Pulmonary artery endothelial cell (primary cell): Measurements from ENCODE around the gene FLVCR2. TPM values are rescaled to one million over a fixed set of nuclear protein-coding genes. Genes with fewer than 3 reads are reported as not detected.
A peak's percentile ranks its signal among the peaks of the same experiment; 100 is the strongest.
"Not testable (repeated sequence)": the region's sequence is repeated elsewhere in the genome, so short reads cannot be mapped to it uniquely, and the experiment has no call there.

ENCODE experiments used
- DNase-seq: peaks from one replicate; pipeline ENCODE4 v3.0.0-alpha.2; 2011; ENCODE audit warnings: low read depth, low spot score
- total RNA-seq: library from RNA; depleted of rRNA; stranded (reverse); fragments of >200 nt; gene quantifications from 2 replicates; pipeline ENCODE4 v1.2.3, GENCODE V29; 2014

The FLVCR2 gene
- total RNA-seq, 1 donor from 2014 or later: 0.40 TPM

DNA sequence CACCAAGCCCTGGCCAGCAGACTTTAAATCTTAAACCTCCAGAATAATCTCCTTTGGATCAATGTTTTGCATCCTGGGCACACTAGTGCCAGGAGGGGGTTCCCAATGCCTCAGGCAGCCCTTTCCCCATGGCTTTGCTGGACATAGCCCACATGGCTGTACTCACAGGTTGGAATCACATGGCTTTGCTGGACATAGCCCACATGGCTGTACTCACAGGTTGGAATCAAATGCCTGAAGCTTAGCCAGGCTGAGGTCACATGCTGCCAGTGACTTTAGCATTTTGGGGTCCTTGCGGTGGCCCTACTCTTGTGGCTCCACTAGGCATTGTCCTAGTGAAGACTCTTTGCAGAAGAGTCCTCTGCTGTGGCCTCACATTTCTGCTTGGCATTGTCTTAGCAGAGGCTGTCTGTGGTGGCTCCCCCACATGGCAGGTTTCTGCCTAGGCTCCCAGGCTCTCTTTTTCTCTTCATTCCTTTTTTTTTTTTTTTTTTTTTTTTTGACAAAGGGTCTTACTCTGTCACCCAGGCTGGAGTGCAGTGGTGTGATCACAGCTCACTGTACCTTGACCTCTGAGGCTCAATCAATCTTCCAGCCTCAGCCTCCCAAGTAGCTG, 13.0 kb downstream of the FLVCR2 start:
- no peak for DNase-seq

DNA sequence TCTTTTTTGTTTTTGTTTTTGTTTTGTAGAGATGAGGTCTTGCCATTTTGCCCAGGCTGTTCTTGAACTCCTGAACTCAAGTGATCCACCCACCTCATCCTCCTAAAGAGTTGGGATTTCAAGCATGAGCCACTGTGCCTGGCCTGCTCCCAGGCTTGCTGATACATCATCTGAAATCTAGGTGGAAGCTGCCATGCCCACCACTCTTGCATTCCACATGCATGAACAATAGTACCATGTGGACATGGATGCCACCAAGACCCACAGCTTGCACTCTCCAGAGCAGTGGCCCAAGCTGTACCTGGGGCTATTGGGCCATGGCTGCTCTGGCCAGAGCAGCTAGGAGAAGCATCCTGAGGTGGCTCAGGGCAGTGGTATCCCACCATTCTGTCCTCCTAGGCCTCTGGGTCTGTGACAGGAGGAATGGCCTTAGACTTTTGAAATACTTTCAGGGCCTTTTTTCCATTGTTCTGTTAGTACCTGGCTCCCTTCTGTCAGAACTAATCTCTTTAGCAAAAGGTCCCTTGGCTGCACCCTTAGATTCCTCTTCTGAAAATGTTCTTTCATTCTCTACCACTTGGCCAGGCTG, 13.7 kb downstream of the FLVCR2 start:
- no peak for DNase-seq

DNA sequence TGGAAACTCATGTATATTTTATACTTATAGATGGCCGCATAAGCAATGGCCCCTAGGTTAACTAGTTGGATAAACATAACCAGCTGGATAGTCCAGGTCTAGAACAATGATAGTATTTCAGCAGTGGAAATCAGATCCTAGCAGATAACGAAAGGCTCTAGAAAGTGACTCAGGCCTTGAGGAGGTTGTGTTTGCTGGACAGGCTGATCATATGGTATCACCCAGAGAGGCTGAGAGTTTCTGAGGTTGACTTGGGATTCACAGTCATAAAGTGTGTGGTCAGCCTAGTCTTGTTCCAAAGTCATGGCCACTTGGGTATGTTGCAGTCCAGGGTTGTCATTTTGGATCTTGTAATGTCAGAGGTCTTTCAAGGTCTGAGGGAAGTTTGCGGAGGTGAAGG, 16.8 kb downstream of the FLVCR2 start:
- no peak for DNase-seq

DNA sequence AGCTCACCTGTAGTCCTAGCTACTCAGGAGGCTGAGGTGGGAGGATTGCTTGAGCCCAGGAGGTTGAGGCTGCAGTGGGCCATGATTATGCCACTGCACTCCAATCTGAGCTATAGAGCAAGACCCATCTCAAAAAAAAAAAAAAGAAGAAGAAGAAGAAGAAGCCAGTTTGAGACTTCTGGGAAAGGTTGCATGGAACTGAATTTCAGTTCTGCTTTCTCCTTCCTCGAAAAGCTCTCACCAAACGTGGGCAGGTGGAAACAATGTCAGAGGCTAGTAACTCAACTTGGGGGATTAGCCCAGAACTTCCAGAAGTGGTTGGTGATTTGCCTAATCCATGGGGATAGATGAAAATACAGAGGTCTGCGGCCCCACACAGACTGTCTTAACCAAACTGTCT, 18.7 kb downstream of the FLVCR2 start:
- no peak for DNase-seq

DNA sequence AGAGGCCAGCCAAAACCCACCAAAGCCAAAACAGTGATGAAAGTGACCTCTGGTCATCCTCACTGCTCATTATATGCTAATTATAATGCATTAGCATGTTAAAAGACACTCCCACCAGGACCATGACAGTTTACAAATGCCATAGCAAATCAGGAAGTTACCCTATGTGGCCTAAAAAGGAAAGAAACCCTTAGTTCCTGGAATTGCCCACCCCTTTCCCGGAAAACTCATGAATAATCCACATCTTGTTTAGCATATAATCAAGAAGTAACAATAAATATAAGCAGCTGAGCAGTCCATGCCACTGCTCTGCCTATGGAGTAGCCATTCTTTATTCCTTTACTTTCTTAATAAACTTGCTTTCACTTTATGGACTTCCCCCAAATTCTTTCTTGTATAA, 21.7 kb downstream of the FLVCR2 start:
- DNase-seq: not testable (repeated sequence)

DNA sequence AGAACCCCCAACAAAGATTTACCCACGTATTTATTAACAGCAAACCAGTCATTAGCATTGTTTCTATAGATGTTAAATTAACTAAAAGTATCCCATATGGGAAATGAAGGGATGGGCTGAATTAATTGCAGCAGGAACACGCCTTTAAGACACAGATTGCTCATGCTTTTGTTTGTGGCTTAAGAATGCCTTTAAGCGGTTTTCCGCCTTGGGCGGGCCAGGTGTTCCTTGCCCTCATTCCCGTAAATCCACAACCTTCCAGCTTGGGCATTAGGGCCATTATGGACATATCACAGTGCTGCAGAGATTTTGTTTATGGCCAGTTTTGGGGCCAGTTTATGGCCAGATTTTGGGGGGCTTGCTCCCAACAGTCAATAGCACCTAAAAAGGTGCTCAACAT, 22.6 kb downstream of the FLVCR2 start:
- not testable (repeated sequence) for DNase-seq

DNA sequence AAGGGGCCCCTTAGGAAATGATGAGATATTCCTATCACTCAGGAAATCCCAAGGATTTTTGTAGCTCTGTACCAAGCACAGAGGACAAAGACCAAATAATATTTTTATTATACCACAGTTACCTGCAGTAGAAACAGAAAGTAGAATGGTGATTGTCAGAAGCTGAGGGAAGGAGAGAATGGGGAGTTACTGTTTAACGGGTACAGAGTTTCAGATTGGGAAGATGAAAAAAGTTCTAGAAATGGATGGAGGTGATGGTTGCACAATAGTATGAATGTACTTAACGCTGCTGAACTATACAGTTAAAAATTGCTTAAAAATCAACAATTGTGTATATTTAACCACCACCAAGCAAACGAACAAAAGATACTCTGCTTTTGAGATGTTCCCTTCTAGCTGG, 24.1 kb downstream of the FLVCR2 start:
- no peak for DNase-seq

DNA sequence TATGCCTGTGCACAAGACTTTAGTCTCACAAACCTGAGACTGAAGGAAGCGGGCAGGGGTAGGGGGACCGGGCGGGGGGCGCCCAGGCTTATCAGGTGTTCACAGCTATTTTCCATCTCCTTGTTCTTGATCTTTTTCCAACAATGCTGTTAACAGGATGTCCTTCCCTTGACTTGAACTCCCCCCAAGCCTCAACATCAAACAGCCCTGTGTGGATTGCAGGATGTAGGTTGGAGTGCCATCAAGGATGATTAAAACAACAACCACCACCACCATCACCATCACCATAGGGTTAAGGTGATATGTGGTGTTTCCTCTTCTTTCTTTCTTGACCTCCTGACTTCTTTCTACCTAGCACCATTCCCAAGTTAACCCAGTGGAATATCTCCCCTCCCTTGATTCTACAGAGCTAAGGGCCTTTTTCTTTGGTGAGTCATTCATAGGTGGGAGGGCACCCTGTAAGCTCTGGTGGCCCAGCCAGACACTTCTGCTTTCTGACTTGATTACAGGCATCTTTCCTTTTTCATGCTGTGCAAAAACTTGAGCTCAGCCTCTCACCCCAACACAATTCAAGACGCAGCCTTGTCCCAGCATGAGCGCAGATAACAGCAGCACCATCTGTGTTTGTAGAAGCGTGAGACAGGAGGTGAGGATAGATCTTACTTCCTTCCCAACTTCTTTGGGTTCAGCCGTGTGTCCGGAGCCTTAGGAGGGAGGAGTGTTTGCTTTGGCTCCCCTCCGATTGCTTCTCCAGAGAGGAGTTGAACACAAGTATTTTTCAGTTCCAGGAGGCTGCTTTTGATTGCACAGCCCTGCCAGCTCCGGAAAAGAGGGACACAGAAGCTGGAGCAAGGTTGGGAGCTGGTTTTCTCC, 26.8 kb downstream of the FLVCR2 start:
- DNase-seq: peak; percentile 76

DNA sequence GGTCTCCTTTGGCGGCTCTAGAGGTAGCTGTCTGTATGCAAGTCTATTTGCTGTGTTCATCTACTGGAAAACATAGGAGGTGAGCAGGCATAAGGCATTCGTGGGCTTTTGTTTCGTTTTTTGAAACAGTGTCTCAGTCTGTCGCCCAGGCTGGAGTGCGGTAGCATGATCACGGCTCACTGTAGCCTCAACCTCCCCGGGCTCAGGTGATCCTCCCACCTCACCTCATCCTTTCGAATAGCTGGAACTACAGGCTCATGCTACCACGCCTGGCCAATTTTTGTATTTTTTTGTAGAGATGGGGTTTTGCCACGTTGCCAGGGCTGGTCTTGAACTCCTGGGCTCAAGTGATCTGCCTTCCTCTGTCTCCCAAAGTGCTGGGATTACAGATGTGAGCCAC, 27.5 kb downstream of the FLVCR2 start:
- DNase-seq: no peak

DNA sequence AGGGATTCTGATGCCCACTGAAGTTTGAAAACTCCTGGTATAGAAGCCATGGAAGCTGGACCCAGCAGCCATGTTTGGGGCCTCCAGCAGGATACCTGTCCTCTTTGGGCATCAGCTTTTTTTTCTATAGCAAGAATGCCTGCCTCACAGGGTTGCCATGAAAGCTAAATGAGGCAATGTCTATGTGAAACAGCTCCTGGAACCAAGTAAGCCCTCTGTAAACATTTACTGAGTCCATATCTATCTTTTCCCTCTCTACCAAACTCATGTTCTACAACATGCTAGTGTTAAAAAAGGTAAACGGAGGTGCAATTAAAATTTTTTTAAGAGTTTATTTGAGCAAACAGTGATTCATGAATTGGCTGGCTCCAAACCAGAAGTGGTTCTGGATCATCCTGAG, 28.6 kb downstream of the FLVCR2 start:
- DNase-seq: no peak

DNA sequence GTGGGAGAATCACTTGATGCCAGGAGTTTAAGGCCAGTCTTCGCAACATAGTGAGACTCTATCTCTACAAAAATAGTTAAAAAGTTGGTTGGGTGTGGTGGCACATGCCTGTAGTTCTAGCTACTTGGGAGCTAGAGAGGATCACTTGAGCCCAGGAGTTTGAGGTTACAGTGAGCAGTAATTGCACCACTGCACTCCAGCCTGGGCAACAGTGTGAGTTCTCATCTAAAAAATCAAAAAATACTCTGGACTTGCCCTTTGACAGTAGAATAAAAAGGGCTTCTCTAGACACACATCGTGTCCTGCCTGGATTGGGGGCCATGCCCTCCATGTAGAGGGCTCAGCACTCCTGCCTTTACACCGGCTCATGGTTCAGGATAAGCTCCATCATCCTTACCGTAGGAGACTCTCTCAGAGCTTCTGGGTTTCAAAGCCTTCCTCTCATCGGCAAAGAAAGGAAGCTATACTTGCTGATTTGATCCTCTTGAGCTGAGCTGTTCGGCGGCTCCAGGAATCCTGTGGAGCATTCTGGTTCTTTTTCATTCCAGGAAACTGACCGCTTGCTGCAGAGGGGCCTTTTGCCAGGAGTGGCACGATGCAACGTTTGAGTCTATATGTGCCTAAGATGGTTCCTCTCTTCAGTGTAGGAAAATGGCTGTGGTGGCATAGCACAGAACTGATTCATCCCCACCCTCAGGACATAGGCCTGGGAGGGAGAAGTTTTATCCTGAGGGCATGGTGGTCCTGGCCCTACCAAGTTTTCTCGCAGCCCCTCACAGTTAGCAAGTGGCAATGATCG, 29.6 kb downstream of the FLVCR2 start:
- DNase-seq: no peak

DNA sequence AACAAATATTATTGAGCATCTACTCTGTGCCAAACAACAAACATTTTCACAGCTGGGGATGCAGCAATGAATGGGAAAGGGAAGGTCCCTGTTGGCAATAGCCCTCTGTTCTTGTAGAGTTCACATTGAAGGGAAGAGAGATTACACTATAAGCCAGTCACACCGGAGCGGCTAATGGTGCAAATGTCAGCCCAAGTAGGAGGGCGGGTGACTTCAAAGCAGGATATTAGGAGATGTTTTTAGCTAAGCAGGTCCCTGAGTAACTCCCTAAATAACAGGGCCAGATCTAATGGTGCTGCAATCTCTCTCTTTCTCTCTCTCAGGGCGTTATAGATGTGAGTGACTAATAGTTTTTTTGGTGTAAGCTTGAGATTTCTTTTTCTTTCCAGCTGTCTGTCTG, 30.7 kb downstream of the FLVCR2 start:
- DNase-seq: no peak

DNA sequence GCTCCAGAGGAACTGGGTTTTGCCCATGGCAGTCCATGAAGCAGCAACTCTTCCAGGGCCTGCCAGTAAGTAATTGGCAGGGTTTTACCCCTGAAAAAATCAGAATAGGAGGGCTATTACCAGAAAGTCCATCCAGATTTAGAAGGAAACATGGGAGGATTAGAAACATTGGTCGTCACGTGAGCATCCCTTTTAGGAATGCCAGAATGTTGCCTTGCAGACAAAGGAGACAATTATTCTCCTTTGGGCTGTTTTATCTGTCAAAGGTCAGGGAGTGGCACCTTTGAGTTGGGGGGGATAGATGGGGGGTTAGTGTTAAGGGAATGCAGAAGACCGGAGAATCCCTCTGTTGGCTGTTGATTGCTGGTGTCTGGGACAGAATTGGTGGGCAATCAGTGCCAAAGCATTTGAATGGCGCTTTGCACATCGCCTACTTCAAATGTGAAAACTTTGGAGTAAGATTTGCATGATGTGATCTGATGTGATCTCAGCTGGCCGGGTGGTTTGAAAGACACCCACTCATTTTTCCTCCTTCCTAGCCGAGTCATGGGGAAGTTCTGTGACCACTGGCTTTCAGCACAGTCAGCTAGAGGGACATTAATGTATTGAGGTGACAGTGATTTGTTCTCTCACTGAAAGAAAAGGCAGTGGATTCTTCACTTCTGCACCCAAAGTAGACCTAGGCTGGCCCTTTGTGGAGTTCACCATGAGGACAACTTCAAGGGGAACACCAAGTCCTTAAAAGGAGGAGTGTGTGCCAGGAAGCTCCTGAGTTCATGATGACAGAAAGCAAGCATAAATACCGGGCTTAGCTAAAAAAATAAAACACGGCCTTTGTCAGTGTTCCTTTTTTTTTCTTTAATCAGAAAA, 31.4 kb downstream of the FLVCR2 start:
- DNase-seq: no peak

DNA sequence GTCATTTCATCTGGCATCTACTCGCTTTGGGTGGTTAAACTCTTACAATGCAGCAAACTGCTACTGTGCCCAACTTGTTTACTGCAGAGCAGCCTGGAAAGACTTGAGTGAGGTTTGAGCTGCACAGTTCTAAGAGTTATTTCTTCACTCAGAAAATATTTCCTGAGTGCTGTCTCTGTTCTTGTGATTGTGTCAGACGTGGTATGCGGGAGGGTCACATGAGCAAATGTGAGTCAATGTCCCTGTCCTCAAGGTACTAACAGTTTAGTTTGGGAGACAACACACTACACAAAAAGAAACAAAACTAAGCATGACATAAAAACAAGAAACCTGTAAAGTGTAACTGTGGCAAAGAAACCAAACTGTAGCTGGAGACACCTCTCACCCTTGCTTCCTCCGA, 32.4 kb downstream of the FLVCR2 start:
- DNase-seq: no peak

DNA sequence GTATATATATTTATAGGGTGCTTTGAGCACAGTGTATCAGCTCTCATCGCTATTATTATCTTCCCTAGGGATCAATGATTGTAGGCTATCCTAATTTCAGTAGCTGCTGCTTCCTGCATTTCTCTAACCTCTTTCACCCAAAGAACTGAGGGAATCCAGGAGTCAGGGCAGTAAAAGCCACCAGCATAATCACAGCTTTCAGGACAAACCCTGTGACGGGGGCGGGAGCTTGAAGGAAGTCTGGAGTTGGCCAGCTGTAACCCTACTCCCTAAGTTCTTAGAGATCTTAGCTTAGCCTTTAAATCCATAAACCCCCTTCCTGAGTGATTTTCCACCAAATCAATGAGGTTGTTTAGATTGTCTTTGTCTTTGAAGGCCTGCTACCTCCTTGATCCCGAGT, 33.7 kb downstream of the FLVCR2 start:
- no peak for DNase-seq

DNA sequence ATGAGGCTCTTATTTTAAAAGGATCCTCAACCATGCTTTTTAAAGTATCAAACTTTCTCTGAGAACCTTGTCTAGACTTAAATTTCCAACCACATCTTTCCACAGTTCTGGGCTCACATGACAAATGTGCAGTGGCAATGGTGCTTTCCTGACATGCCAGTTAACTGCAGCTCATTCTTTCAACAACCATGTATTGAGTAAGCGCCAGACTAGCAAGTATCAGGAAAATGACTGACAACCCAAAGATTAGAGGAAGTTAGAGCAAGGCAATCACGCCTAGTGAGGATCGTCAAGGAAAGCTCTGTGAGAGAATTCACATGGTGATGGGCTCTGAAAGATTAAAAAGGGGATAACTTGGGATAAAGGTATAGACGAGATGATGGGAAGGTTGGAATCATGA, 35.8 kb downstream of the FLVCR2 start:
- no peak for DNase-seq

DNA sequence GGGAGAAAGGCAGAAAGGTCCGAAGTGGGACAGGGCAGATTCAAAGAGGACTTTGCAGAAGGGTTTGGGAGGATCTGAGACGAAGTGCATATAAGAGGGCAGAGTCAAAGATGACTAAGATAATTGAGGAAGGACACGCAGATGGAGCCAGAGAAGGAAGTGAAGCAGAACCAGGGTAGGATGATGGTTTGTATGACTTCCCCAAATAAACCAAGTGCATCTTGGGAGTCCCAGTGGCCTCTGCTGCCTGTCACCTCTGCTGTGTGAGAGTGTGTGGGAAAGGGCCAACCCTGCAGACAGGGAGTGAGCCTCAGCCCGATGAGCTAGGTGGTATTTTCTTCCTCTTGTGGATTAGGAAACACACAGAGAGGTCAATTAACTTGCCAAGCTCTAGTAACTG, 36.8 kb downstream of the FLVCR2 start:
- no peak for DNase-seq

DNA sequence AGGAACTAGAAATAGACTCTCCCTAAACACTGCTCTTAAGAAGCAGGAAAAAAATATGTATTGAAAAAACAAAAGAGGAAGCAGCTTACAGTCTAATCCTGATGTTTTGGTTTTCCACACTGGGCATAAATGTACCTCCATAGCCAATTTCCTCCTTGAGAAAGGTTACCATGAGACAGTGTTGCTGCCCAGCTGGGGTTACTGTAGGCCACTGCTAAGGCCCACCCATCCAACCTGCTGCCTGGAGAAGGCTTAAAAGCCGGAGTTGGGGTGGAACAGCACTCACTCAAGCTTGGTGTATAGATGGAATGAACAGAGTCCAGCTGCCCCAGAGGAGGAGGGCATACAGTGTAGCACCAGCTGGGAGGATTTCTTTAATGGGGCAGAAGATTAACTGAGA, 41.1 kb downstream of the FLVCR2 start:
- no peak for DNase-seq

DNA sequence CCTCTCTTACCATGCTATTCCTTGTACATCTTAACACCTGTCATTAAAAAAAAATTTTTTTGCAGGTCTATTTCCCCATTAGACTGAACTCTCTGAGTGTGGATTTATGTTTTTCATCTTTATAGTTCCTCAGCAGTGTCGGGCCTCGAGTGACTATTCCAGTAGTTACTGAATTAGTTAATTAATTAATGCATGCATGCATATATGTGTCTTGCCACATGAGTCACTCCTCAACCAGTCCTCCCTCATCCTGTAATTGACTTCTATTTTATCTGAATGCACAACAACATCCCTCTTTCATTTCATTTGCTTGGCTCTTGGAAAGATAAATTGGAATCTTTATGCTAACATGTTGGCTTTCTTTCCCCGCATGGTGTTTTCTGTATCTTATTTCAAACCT, 46.6 kb downstream of the FLVCR2 start:
- no peak for DNase-seq

DNA sequence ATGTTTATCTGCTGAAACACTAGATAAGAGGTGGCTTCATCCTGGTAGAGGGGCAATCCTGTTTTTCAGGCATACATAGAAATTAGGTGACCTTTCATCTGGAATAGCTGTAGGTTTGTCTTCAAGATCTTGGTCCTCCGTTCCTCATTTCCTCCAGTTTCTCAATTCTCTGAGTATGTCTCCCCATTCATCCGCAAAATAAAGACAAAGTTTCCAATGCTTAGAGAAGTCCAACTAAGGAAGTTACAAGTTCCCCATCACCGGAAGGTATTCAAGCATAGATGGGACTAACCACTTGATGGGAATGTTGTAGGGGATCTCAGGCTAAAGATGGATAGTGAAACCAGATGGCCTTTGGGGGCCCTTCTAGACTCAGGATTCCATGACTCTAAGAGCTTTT, 48.0 kb downstream of the FLVCR2 start:
- DNase-seq: no peak

DNA sequence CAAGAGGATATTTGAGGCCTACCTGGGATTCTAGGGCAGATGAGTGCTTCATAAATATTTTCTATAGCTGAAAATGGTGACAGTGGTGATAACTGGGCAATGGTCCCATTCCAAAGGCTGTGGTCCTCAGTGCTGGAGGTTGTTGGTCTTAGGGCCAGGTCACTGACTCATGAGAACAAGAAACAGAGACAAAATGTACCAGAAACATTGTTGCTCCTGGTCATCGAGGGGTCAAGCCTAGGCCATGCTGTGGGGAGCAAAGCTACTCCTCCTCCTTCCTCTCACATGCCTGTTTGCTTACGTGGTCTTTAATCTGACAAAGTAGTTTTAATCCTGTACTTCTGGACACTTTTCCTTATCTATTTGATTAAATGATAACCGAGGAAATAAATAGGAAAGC, 48.4 kb downstream of the FLVCR2 start:
- DNase-seq: no peak
